Calu3 (cell line): ENCODE data around the gene SENP8. TPM values are rescaled to one million over a fixed set of nuclear protein-coding genes. Genes with fewer than 3 reads are reported as not detected.

Experiments used
- BruUV-seq: library from RNA; stranded (reverse); fragments of 400-500 nt; replicated peaks from 2 replicates; lab custom pipeline; 2021; lab: Mats Ljungman, UMichigan
- CTCF ChIA-PET: fragments of 300-600 bp; sonication (Branson Sonifier 250); formaldehyde crosslinking; loops from one replicate; lab custom pipeline; 2022; ENCODE audit warnings: antibody characterized with exemption; lab: Charles Lee
- DNase-seq: peaks from one replicate; pipeline ENCODE4 v3.0.0; 2022
- H3K27ac Mint-ChIP-seq: one replicate; pipeline ENCODE4 v1.8.0; 2022; ENCODE audit warnings: mixed read lengths; ENCODE audit not compliant: unreplicated experiment
- H3K27me3 Mint-ChIP-seq: one replicate; pipeline ENCODE4 v1.8.0; 2022; ENCODE audit warnings: mixed read lengths; ENCODE audit not compliant: unreplicated experiment
- H3K36me3 Mint-ChIP-seq: one replicate; pipeline ENCODE4 v1.8.0; 2022; ENCODE audit warnings: mild to moderate bottlenecking, moderate library complexity, mixed read lengths; ENCODE audit not compliant: insufficient read depth, unreplicated experiment
- H3K4me1 Mint-ChIP-seq: one replicate; pipeline ENCODE4 v1.8.0; 2022; ENCODE audit warnings: mild to moderate bottlenecking, low read depth, mixed read lengths; ENCODE audit not compliant: unreplicated experiment
- H3K4me3 Mint-ChIP-seq: one replicate; pipeline ENCODE4 v1.8.0; 2022; ENCODE audit warnings: mild to moderate bottlenecking, low read depth, moderate library complexity, mixed read lengths; ENCODE audit not compliant: unreplicated experiment
- H3K9me3 Mint-ChIP-seq: one replicate; pipeline ENCODE4 v1.8.0; 2022; ENCODE audit warnings: low read depth, mixed read lengths; ENCODE audit not compliant: unreplicated experiment
- intact Hi-C: fragments of 100-400 bp; cut with micrococcal nuclease; formaldehyde crosslinking; loops from one replicate; pipeline ENCODE4 v1.10.0; 2022; ENCODE audit not compliant: unreplicated experiment
- total RNA-seq: library from RNA; stranded (reverse); gene quantifications from 2 replicates; pipeline ENCODE4 v1.2.3, GENCODE V29; 2022
- TF ChIP-seq, protein P1 (sequence below): fragments of 200-600 bp; IDR thresholded peaks from one replicate; pipeline ENCODE4 v1.8.0; 2022; ENCODE audit warnings: antibody characterized with exemption; ENCODE audit not compliant: unreplicated experiment

Gene SENP8
- total RNA-seq, 1 experiment from 2014 or later, result 3.6 TPM

DNA sequence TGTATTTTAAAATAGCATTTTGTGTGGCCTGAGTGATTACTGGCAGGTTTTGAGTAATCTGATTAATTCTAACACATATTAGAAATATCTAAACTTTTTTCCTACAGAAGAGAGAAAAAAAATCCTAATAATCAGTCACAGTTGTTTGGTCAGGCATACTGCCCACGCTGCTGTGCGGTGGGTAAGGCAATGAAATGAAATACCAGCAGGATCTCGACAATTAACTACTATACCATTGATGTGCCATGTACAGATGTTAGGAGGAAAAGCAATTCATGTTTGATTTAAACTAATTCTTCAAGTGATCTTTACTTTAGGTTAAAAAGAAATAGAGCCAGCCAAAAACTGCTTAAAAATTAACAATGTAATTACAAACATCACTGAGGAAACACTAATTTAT is 74.2 kb downstream of the SENP8 start:
- BruUV-seq, result no TSS peak
- Mint-ChIP-seq H3K9me3 (no peaks in the 10 kb centered on the region), H3K4me3 (no peak overlapping the region), H3K36me3 (peaks cover 18% of the 10 kb centered on the region), H3K4me1 (no peaks in the 10 kb centered on the region), H3K27me3 (no peaks in the 10 kb centered on the region), H3K27ac (no peak overlapping the region)
- intact Hi-C loops, result no loop called here
- no peak for DNase-seq
- CTCF ChIA-PET, result no interaction called here
- TF ChIP-seq, protein P1, sequence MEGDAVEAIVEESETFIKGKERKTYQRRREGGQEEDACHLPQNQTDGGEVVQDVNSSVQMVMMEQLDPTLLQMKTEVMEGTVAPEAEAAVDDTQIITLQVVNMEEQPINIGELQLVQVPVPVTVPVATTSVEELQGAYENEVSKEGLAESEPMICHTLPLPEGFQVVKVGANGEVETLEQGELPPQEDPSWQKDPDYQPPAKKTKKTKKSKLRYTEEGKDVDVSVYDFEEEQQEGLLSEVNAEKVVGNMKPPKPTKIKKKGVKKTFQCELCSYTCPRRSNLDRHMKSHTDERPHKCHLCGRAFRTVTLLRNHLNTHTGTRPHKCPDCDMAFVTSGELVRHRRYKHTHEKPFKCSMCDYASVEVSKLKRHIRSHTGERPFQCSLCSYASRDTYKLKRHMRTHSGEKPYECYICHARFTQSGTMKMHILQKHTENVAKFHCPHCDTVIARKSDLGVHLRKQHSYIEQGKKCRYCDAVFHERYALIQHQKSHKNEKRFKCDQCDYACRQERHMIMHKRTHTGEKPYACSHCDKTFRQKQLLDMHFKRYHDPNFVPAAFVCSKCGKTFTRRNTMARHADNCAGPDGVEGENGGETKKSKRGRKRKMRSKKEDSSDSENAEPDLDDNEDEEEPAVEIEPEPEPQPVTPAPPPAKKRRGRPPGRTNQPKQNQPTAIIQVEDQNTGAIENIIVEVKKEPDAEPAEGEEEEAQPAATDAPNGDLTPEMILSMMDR, result no peak

Other genes with a start within 250 kb of the SENP8 start
- gene MYO9A, start 253 bp upstream of the SENP8 start, total RNA-seq, result 31.8 and 32.8 TPM in 2 replicates
- gene GRAMD2A, start 79.4 kb downstream of the SENP8 start, total RNA-seq, result 0.95 and 2.2 TPM in 2 replicates
- 1,874 and 1,922 TPM in 2 replicates for gene PKM, start 112.8 kb downstream of the SENP8 start, total RNA-seq
- 110 and 125 TPM in 2 replicates for gene PARP6, start 154.2 kb downstream of the SENP8 start, total RNA-seq
- 0.19 and 0.42 TPM in 2 replicates for gene CELF6, start 201.8 kb downstream of the SENP8 start, total RNA-seq